Measurements from ENCODE around the gene COX6A2.

GRCh38 chr16:31461201-31461920 lies 33.2 kb upstream of the COX6A2 start:
- TF ChIP-seq CTCF (IDR thresholded peaks at IDR 0.05; ENCODE audit: extremely low read depth in 1 of 2, insufficient read depth in 1 of 2, low read depth in 1 of 2, low read length in 2 of 2) (no peak), JUN (IDR thresholded peaks at IDR 0.05; ENCODE audit: borderline replicate concordance, insufficient read depth, insufficient read length, low read depth) (no peak), FOS (IDR thresholded peaks at IDR 0.05; ENCODE audit: borderline replicate concordance, insufficient read depth, low read length) (no peak), POLR2A (IDR thresholded peaks at IDR 0.05; ENCODE audit: low read depth, low read length) (no peak), POLR2AphosphoS5 (IDR thresholded peaks at IDR 0.05; ENCODE audit: insufficient read depth, low read depth, low read length) (no peak), MYC (IDR thresholded peaks at IDR 0.05; ENCODE audit: low read depth, low read length) (no peak), EZH2 (IDR thresholded peaks at IDR 0.05; ENCODE audit: borderline replicate concordance, low read depth, low read length, severe bottlenecking) (no peak), GATA2 (IDR thresholded peaks at IDR 0.05; ENCODE audit: insufficient read depth, insufficient read length, low read depth, low read length) (no peak)
